ENCODE measurements around the gene CCDC9.

The CCDC9 gene

GRCh38 chr19:47302249-47302648 is 45.9 kb downstream of the CCDC9 start:
- DNase-seq: no peak

- DNase-seq: no peak
Measured at GRCh38 chr19:47303966-47304365, 47.6 kb downstream of the CCDC9 start.

- DNase-seq: peak; percentile 88
Measured at GRCh38 chr19:47305309-47305751, 49.0 kb downstream of the CCDC9 start.

GRCh38 chr19:47306303-47306702 is 50.0 kb downstream of the CCDC9 start:
- no peak for DNase-seq

- no peak for DNase-seq
Measured at GRCh38 chr19:47309038-47309437, 52.7 kb downstream of the CCDC9 start.

GRCh38 chr19:47309608-47310007 is 53.3 kb downstream of the CCDC9 start, which contains the start of gene C5AR1:
Gene C5AR1 (plus strand): TSS chr19:47309861. CDS start chr19:47309896, 35 bp downstream.
- DNase-seq: no peak

GRCh38 chr19:47310323-47310722 is 54.0 kb downstream of the CCDC9 start:
- DNase-seq: no peak

- DNase-seq: peak; percentile 32
Measured at GRCh38 chr19:47310819-47311218, 54.5 kb downstream of the CCDC9 start.

GRCh38 chr19:47312366-47313006 is 56.2 kb downstream of the CCDC9 start:
- no peak for DNase-seq

- no peak for DNase-seq
Measured at GRCh38 chr19:47313754-47314295, 57.5 kb downstream of the CCDC9 start.

GRCh38 chr19:47315125-47315821 is 58.9 kb downstream of the CCDC9 start:
- DNase-seq: peak; percentile 91

- DNase-seq: no peak
Measured at GRCh38 chr19:47316513-47316912, 60.2 kb downstream of the CCDC9 start.

- no peak for DNase-seq
Measured at GRCh38 chr19:47319923-47320871, 63.9 kb downstream of the CCDC9 start.
